GM11168 (cell line): ENCODE data around the gene ATL2.
"Not testable (repeated sequence)": the region's sequence is repeated elsewhere in the genome, so short reads cannot be mapped to it uniquely, and the experiment has no call there.

Experiments
- in situ Hi-C: fragments of 300-500 bp; cut with MboI; formaldehyde crosslinking; loops from one replicate; pipeline ENCODE4 v1.12.0; 2022; ENCODE audit warnings: low sequenced_read_pairs; ENCODE audit not compliant: unreplicated experiment

Gene ATL2

DNA sequence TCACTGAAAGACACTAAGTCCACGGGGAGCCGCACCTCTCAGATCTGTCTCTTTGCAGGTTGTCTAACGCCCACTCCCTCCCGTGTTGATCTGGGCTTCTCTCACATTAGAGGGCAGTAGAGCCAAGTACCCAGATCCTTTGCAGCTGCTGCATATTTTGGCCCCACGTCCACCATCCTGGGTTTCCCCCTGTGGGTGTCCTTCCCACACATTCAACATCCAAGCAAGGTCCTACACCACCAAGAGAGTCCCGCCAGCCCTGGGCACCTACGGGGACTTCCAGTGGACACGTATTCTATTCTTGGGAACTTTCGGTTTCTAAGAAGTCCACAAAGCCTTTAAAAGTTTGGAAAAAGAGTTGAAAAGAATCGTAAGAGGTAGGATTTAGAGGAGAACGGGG lies 116.6 kb downstream of the ATL2 start:
- in situ Hi-C loops = loop anchor here (10.0 kb wide), 1 partner anchor 866 kb away; no protein-coding TSS in a partner anchor

DNA sequence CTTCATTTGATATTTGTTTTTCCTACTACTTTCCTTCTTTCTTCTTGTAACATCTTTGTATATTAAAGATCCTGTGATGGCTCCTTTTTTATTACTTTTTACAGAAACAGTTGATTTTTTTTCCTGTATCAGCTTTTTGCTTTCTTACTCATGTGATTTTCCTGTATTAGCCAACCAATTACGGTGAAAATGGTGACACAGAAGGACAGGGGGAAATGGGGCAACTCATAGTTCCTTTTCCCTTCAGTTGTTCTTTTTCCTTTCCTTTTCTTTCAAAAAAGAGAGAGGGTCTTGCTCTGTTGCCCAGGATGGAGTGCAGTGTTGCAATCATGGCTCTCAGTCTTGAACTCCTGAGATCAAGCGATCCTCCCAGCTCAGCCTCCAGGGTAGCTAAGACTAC lies 117.8 kb downstream of the ATL2 start:
- in situ Hi-C loops = no loop called here

DNA sequence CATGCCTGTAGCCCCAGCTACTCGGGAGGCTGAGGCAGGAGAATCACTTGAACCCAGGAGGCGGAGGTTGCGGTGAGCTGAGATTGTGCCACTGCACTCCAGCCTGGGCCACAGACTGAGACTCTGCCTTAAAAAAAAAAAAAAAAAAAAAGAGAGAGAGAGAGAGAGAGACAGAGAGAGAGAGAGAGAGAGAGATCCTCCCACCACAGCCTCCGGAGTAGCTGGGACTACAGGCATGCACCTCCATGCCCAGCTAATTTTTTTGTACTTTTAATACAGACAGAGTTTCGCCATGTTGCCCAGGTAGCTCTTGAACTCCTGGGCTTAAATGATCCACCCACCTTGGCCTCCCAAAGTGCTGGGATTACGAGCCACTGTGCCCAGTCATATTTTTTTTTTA lies 119.4 kb downstream of the ATL2 start:
- in situ Hi-C loops = not testable (repeated sequence)

DNA sequence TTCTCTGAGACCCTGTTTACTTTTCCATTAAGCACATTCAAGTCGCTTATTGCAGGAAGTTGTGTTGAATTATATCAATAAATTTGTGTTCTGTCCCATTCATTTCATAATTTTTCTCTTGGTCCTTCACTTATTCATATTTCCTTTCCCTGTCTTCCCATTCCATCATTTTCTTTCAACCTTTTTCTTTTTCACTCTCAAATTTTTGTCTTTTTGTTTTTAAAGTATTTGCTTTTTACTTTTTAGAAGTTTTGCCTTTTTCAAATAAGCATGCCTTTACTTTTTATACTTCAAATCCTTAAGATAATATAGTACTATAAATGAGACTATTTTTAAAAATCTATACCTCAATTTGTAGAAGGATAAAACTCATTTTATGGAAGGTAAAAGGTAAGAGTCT lies 120.5 kb downstream of the ATL2 start:
- in situ Hi-C loops = no loop called here

DNA sequence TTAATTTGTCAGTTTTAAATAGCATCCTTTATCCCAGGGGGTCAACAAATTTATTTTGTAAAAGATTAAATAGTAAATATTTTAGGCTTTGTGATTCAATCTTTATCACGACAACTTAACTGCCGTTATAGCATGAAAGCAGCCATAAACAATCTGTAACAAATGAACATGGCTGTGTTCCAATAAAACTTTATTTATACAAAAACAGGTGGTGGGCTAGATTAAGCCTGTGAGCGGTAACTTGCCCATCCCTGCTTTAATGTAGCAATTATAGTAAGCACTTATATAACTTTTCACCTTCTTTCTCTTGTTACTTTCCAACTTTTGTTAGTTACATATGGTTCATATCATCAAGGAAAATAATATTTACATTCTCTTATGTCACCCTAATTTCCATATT lies 121.9 kb downstream of the ATL2 start:
- in situ Hi-C loops = no loop called here

DNA sequence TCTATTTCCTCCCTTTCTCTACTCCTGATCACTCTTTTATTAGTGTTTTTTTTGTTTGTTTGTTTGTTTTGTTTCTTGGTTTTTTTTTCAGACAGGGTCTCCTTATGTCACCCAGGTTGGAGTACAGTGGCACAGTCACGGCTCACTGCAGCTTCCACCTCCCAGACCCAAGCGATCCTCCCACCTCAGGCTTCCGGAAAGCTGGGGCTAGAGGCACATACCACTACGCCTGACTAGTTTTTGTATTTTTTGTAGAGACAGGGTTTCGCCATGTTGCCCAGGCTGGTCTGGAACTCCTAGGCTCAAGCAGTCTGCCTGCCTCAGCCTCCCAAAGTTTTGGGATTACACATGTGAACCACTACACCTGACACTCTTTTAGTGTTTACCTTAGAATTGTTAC lies 122.3 kb downstream of the ATL2 start:
- in situ Hi-C loops = no loop called here

DNA sequence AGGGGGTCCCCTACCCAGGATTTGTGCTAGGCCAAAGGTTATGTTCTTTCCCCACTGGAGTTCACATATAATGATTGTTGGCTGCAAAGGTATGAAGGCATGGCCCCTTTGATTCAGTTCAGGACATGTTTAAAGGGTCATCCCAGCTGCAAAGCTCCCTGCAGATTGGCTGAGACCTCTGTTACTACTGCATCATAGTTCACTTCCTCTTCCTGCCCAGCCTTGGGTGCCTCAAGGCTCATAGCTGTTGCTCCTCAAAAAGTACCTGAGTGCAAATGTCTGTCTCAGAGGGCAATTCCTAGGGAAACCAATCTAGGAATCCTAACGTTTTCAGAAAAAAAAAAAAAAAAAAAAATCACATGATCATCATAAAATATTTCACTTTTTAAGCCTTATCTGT lies 125.1 kb downstream of the ATL2 start:
- in situ Hi-C loops = no loop called here

DNA sequence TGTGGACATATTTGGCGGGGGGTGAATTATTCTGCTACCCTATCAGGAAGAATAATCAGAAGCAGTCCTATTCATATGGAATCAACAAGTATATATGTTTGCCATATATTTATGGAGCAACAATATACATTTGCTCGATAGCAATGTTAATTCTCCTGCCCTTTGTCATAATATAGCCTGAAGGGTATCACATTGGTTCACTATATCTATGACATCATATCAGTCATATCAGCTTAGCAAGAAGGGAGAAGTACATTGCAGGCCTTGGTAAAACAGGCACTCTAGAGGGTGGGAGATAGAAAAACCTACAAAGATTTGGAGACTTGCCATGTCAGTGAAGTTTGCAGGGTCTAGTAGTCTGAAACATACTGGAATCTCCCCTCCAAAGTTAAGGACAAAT lies 128.4 kb downstream of the ATL2 start:
- in situ Hi-C loops = no loop called here

DNA sequence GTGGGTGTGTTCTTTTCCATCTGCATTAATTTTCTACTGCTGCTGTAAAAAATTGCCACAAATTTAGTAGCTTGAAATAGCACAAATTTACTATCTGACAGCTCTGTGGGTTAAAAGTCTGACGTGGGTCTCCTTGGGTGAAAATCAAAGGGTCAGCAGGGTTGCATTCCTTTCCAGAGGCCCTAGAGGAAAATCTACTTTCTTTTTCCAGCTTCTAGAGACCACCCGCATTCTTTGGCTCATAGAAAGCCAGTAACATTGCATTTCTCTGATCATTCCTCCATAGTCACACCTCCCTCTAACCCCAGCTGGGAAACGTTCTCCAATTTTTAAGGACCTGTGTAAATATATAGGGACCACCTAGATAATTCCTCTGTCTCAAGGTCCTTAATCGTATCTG lies 128.8 kb downstream of the ATL2 start:
- in situ Hi-C loops = no loop called here

DNA sequence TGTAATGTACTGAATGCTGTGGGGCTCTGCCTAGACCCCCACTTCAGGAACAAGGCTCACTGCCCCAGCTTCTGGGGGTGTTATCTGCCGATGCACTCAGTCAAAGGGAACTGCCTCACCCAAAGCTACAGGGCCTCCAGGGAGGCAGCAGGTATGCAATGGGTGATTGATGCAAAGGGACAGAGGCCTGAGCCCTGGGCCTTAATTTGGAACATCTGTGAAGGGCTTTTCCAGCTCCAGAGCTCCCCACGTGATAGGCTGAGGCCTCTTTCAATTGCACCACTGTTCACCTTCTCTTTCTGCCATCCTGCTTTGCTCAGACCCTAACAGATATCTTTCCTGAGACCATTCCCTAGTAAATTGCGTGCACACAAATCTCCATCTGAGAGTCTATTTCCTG lies 131.0 kb downstream of the ATL2 start:
- in situ Hi-C loops = no loop called here

DNA sequence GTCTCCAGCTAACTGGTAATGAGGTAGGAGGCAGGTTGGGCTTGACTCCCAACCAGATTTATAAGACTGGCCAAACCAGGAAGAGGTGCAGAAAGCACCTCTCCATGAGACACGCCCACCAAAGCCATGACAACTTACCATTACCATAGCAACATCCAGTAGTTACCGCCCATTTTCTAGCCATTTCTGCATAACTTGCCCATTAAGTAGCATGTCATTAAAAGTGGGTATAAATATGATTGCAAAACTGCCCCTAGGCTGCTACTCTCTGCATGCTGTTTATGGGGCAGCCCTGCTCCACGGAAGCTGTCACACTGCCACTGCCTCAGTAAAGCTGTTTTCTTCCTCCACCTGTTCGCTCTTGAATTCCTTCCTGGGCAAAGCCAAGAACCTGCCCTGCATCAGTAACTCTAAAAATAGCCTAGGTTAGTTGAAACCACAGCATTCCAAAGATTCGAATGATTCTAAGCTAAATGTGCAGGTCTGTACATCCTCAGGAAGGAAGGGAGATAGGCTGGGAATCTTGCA lies 131.9 kb downstream of the ATL2 start:
- in situ Hi-C loops = no loop called here

DNA sequence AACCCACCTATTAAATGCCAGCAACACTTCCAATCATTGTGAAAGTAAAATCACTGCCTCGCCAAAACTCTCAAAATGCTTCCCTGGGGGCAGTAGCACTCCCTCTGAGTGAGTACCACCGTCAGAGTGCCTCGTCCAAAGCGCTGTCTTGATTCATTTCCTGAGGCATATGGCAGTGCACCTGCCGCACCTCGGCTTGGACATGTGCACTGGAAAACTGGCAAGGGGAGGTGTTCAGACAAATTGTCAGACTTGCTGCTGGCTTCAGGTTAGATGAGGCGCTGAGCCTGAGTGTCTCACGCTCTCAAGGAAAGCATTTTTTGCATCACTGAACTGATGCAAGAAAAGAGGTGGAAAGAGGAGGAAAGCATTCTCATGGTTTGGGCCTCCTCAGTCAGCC lies 132.8 kb downstream of the ATL2 start:
- in situ Hi-C loops = no loop called here
